ENCODE results near the gene ZNF581. TPM values are rescaled to one million over a fixed set of nuclear protein-coding genes. Genes with fewer than 3 reads are reported as not detected.

Gene ZNF581
- total RNA-seq, 1 experiment from 2014 or later: 39.0 TPM

- H3K9me3 ChIP-seq (ENCODE audit: control insufficient read depth, insufficient read depth, low read depth, low read length): no peaks in the 10 kb centered on the region
- ChIA-PET CTCF (no interaction called here), POLR2A (no interaction called here)
- no peak overlapping the region for H3K4me3 ChIP-seq (ENCODE audit: low read depth in 2 of 2, low read length in 2 of 2)
- H3K36me3 ChIP-seq (ENCODE audit: control insufficient read depth, insufficient read depth, low read length): peaks cover 5% of the 10 kb centered on the region; the same call in 1 of the 2 replicates
- intact Hi-C loops (cut with micrococcal nuclease; ENCODE audit: unreplicated experiment) (no loop called here), in situ Hi-C loops (cut with HindIII; ENCODE audit: low pct_unique_long_range_greater_than_20kb, low sequenced_read_pairs) (no loop called here)
- no peaks in the 10 kb centered on the region for H3K27me3 ChIP-seq (ENCODE audit: control insufficient read depth, insufficient read depth, low read length)
- ATAC-seq: no peak
- DNase-seq (ENCODE audit: low read depth, low spot score): no peak
- TF ChIP-seq POLR2AphosphoS5 (IDR thresholded peaks at IDR 0.05; ENCODE audit: low read depth, low read length): no peak
- TF ChIP-seq TCF7L2 (IDR thresholded peaks at IDR 0.05; ENCODE audit: low read depth, low read length): no peak
- no peak for TF ChIP-seq REST (IDR thresholded peaks at IDR 0.05; ENCODE audit: insufficient read depth in 1 of 2, low read depth in 2 of 2, low read length in 1 of 2)
- TF ChIP-seq CTCF (IDR thresholded peaks at IDR 0.05): no peak
- no peak for TF ChIP-seq SIN3A (IDR thresholded peaks at IDR 0.05; ENCODE audit: borderline replicate concordance, insufficient read depth, low read depth, low read length)
- peaks cover 20% of the 10 kb centered on the region for H3K4me1 ChIP-seq (ENCODE audit: control insufficient read depth, insufficient read depth, low read length)
- no TSS peak for BruUV-seq (replicated peaks)
- peak overlapping the region; percentile 41; the same call in 1 of the 2 replicates for H3K27ac ChIP-seq (ENCODE audit: low read length)
Measured at GRCh38 chr19:55650602-55651230, 7.3 kb downstream of the ZNF581 start.

- ChIA-PET CTCF (no interaction called here), POLR2A (no interaction called here)
- no peaks in the 10 kb centered on the region for H3K27me3 ChIP-seq (ENCODE audit: control insufficient read depth, insufficient read depth, low read length)
- in situ Hi-C loops (cut with HindIII; ENCODE audit: low pct_unique_long_range_greater_than_20kb, low sequenced_read_pairs) (no loop called here), intact Hi-C loops (cut with micrococcal nuclease; ENCODE audit: unreplicated experiment) (no loop called here)
- peaks cover 10% of the 10 kb centered on the region; the same call in 1 of the 2 replicates for H3K36me3 ChIP-seq (ENCODE audit: control insufficient read depth, insufficient read depth, low read length)
- H3K9me3 ChIP-seq (ENCODE audit: control insufficient read depth, insufficient read depth, low read depth, low read length): no peaks in the 10 kb centered on the region
- no peak for TF ChIP-seq POLR2AphosphoS5 (IDR thresholded peaks at IDR 0.05; ENCODE audit: low read depth, low read length)
- no peak for TF ChIP-seq TCF7L2 (IDR thresholded peaks at IDR 0.05; ENCODE audit: low read depth, low read length)
- no peak for TF ChIP-seq CTCF (IDR thresholded peaks at IDR 0.05)
- TF ChIP-seq REST (IDR thresholded peaks at IDR 0.05; ENCODE audit: insufficient read depth in 1 of 2, low read depth in 2 of 2, low read length in 1 of 2): no peak
- TF ChIP-seq SIN3A (IDR thresholded peaks at IDR 0.05; ENCODE audit: borderline replicate concordance, insufficient read depth, low read depth, low read length): no peak
- no TSS peak for BruUV-seq (replicated peaks)
- peaks cover 20% of the 10 kb centered on the region for H3K4me1 ChIP-seq (ENCODE audit: control insufficient read depth, insufficient read depth, low read length)
- ATAC-seq: no peak
- H3K4me3 ChIP-seq (ENCODE audit: low read depth in 2 of 2, low read length in 2 of 2): no peak overlapping the region
- no peak overlapping the region for H3K27ac ChIP-seq (ENCODE audit: low read length)
- DNase-seq (ENCODE audit: low read depth, low spot score): no peak
Measured at GRCh38 chr19:55651236-55651635, 7.8 kb downstream of the ZNF581 start.
